ENCODE results near the gene PPP3R1. TPM values are rescaled to one million over a fixed set of nuclear protein-coding genes. Genes with fewer than 3 reads are reported as not detected.

PPP3R1 gene
- total and polyA plus RNA-seq, 2 of the 4 experiments (the other 2 are of a cell fraction), result 9.1 to 17.3 TPM

GRCh38 chr2:68218343-68218901, 33.9 kb downstream of the PPP3R1 start:
- peaks cover 5 to 65% of the 10 kb centered on the region in 2 experiments for H3K79me1 ChIP-seq (ENCODE audit: low read depth in 1 of 2, low read length in 2 of 2)
- H2BK120ac ChIP-seq (ENCODE audit: low read depth, low read length), result no peak overlapping the region
- peak overlapping the region; percentile 87; the same call in 1 of the 2 replicates for H3K18ac ChIP-seq (ENCODE audit: low read depth, low read length)
- H4K91ac ChIP-seq (ENCODE audit: insufficient read depth, low read depth, low read length), result no peak overlapping the region
- no peak overlapping the region; the same call in 1 of the 2 replicates for H3K27ac ChIP-seq (ENCODE audit: insufficient read depth, low read length)
- peak overlapping the region; percentile 15 for H2BK5ac ChIP-seq (ENCODE audit: low read depth, low read length, poor library complexity, severe bottlenecking)
- dilution Hi-C loops (cut with HindIII; ENCODE audit: low sequenced_read_pairs, unreplicated experiment) (no loop called here), in situ Hi-C loops (cut with MboI; ENCODE audit: low sequenced_read_pairs) (no loop called here), intact Hi-C loops (cut with micrococcal nuclease) (no loop called here)
- WGBS, 2 experiments (ENCODE audit: extremely low coverage in 2 of 2, insufficient read length in 1 of 2), result no CpG with 5 or more reads among the region's 1 CpG
- peaks cover 9% of the 10 kb centered on the region for H3K36me3 ChIP-seq (ENCODE audit: control insufficient read depth, insufficient read depth, low read length)
- 0 out of 2 replicates have a peak, but pooled peaks cover 4% of the 10 kb centered on the region for H3K9me1 ChIP-seq (ENCODE audit: insufficient read depth, low read length)
- peaks cover 67% of the 10 kb centered on the region for H4K20me1 ChIP-seq (ENCODE audit: insufficient read depth, low read length)
- H2AK9ac ChIP-seq (replicated peaks; ENCODE audit: low read depth, low read length, poor library complexity), result no peak overlapping the region
- no peak overlapping the region for H2AFZ ChIP-seq (replicated peaks; ENCODE audit: low read length, poor library complexity)
- no peak overlapping the region; the same call in 1 of the 2 replicates for H4K5ac ChIP-seq (ENCODE audit: low read depth, low read length)
- no peak overlapping the region for H2BK20ac ChIP-seq (ENCODE audit: low read depth, low read length)
- no TSS peak for BruUV-seq (replicated peaks)
- H3K9ac ChIP-seq (ENCODE audit: low read depth, low read length), result no peak overlapping the region
- DNase-seq, result no peak
- POLR2A ChIA-PET (ENCODE audit: unreplicated experiment), result no interaction called here
- no peak overlapping the region for H2BK15ac ChIP-seq (ENCODE audit: low read depth, low read length)
- CTCF ChIA-PET, result no interaction called here
- H4K8ac ChIP-seq (ENCODE audit: low read depth in 2 of 2, low read length in 2 of 2), result no peak overlapping the region
- no peak overlapping the region for H3K56ac ChIP-seq (ENCODE audit: extremely low read depth, insufficient read depth, low read length)
- TF ChIP-seq FOS (IDR thresholded peaks at IDR 0.05; ENCODE audit: low read depth, low read length) (no peak), NFE2L2 (IDR thresholded peaks at IDR 0.05; ENCODE audit: low read depth, low read length) (peak; percentile 70), MAFK (IDR thresholded peaks at IDR 0.05; ENCODE audit: low read depth, low read length) (peak; percentile 85)
- H3K4me1 ChIP-seq (ENCODE audit: control insufficient read depth, insufficient read depth, low read length), result peaks cover 18% of the 10 kb centered on the region
- no peak overlapping the region for H3K4ac ChIP-seq (ENCODE audit: low read depth, low read length)
- H3K14ac ChIP-seq (replicated peaks; ENCODE audit: low read depth, low read length), result no peak overlapping the region
- H2AK5ac ChIP-seq (ENCODE audit: low read depth, low read length), result no peak overlapping the region
- no peak overlapping the region for H3K23ac ChIP-seq (ENCODE audit: low read depth, low read length)
- H3K27me3 ChIP-seq (ENCODE audit: control insufficient read depth, insufficient read depth, low read length), result no peaks in the 10 kb centered on the region
- H3K4me3 ChIP-seq (ENCODE audit: insufficient read depth, low read depth, low read length), result no peak overlapping the region
- ATAC-seq (ENCODE audit: low read depth), result no peak
- peak overlapping the region; percentile 41; the same call in 1 of the 2 replicates for H3K4me2 ChIP-seq (ENCODE audit: low read depth, low read length)
- peaks cover 2% of the 10 kb centered on the region; the same call in 1 of the 2 replicates for H3K9me3 ChIP-seq (ENCODE audit: control insufficient read depth, insufficient read depth, low read length)
